Measurements from ENCODE around the gene DPF3.

DPF3 gene

DNA sequence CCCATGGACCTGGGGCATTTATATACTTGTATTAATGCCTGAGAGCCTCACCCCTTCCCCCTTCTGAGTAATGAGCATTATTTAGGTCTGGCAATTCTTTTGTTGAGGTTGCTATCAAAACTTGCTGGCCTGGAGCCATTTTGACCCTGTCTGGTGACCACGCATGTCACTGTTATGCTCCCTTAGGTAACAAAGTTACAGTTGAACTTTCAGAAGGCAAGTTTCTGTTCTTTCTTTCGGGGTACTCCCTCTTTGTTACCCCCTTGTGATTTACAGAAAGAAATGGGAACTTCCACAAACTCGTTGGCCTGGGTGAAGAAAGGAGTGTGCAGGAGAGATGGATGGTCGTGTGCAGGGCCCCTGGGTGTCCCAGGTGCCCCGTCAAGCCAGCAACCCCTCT lies 305.4 kb downstream of the DPF3 start:
- DNase-seq, result no peak

- no peak for DNase-seq
Measured at GRCh38 chr14:72583316-72584272, 310.3 kb downstream of the DPF3 start.

- DNase-seq, result no peak
Measured at GRCh38 chr14:72582582-72582981, 311.3 kb downstream of the DPF3 start.

DNA sequence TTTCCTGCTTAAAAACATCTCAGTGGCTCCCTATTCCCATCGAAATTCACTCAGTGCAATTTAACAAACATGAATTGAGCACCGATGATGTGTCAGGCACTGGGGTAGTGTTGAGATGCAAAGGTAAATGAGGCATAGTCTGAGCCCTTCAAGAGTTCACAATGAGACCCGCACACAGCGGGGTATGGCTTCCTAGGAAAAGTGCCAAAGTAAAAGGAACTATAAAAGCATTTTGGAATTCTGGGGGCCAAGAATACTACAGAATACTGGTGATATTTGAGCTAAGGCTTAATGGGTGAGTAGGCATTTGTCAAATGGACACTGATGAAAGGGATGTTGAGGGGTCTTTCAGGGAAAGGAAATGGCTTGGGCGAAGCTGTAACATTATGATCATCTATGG lies 315.4 kb downstream of the DPF3 start:
- no peak for DNase-seq

DNA sequence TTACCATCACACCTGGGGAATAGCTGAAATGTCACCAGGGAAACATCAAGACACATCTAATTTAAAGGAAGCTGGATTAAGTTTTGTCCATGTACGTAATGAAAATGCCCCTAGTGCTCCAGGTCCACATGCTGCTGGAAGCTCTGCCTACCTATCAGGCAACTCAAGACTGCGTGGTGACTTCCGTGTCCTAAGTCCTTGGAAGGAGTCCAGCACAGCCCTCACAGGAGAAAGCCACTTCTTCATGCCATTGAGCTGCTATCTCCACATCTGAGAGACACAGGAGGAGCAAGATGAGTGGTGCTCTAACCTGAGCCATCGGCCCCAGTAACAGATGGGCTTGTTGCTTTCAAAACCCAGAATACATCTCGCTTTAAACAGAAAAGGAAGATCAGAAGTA lies 316.4 kb downstream of the DPF3 start:
- DNase-seq, result no peak

DNA sequence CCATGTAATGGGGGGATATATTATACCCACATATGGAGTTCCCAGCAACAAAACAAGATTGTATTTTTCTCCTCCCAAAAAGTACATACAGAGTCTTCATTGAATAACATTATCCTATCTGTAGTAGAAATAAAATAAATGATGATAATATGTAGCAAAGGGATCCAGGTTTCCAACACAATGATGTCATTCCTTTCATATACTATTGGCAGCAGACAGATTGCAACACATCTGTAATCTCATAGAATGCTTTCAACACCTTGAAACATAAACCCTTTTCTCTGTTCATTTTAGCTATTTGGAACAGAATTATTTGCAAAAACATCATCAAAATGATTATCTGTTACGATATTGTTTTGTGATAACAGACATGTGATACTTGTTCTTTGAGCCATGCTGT lies 317.6 kb downstream of the DPF3 start:
- no peak for DNase-seq

GRCh38 chr14:72574715-72575114 lies 319.2 kb downstream of the DPF3 start:
- DNase-seq, result no peak

DNA sequence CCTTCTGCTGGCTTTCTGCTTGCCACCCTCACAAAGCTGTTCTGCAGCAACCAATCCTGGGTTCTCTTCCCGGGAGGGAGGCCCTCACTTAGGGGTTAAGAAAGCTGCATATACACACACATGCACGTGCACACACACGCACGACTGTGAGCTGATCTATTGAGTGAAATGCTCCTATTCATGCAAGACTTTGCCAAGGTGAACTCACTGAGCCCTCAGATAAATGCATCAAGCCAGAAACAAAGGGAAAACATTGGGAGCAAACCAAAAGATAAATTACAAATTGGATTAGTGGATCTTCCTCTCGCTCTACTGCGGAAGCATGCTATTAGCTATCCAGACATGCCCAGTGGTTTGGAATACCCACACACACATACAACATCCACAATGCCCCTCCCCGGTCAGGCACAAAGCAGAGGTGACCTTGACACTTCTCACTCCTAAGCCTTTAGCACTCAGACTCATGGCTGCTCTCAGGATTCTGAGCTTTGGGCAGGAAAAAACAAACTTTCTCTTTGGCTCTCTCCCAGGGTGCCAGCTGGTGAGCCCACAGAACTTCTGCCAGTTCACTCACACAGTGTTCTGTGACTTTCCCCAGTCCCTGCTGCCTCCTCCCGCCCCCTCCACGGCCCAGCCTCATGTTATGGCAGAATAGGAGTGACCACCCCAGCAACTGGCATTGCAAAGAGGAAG lies 320.0 kb downstream of the DPF3 start:
- no peak for DNase-seq

Data from NCI-H510A treated with DMSO at 0.1 percent for 48 hours (cell line).